SK-N-SH (cell line): ENCODE measurements around the gene OR51B6. TPM values are rescaled to one million over a fixed set of nuclear protein-coding genes. Genes with fewer than 3 reads are reported as not detected.

Experiments
- CTCF ChIA-PET: fragments of 300-600, 350-600 bp; formaldehyde crosslinking; extraction: SDS; loops from one replicate; lab custom pipeline; 2021; lab: Yijun Ruan, JAX
- POLR2A ChIA-PET: fragments of 350-600 bp; sonication (Branson Sonifier 250); formaldehyde crosslinking; extraction: SDS; loops from one replicate; lab custom pipeline; 2020; ENCODE audit warnings: antibody characterized with exemption, inconsistent platforms; lab: Yijun Ruan, JAX
- DNase-seq: peaks from one replicate; pipeline ENCODE4 v3.0.0; 2012
- H2AFZ ChIP-seq: fragments of 200-600 bp; sonication (generic); 2 replicates; pipeline ENCODE4 v1.8.1; 2016; ENCODE audit warnings: antibody characterized with exemption, mild to moderate bottlenecking, low read depth
- H3F3A ChIP-seq: fragments of 200-600 bp; sonication (generic); replicated peaks from 2 replicates; pipeline ENCODE3; 2016; ENCODE audit warnings: antibody characterized with exemption, mild to moderate bottlenecking; ENCODE audit not compliant: insufficient read depth
- H3K27ac ChIP-seq, 2 experiments: fragments of 200-500 bp in 1 of 2; fragments of 200-600 bp in 1 of 2; sonication (Bioruptor generic) in 1 of 2; sonication (generic), shearing (Covaris generic) in 1 of 2; 2 replicates each; pipeline versions ENCODE4 v1.5.1 to v1.6.1; 2014 to 2016; ENCODE audit warnings: low read depth in 2 of 2, inconsistent platforms in 1 of 2, low read length in 1 of 2, mild to moderate bottlenecking in 1 of 2, mixed read lengths in 1 of 2
- H3K27me3 ChIP-seq: fragments of 200-600 bp; sonication (generic), shearing (Covaris generic); 2 replicates; pipeline ENCODE4 v1.6.1; 2016; ENCODE audit warnings: mixed run types; ENCODE audit not compliant: insufficient read depth
- H3K36me3 ChIP-seq, 2 experiments: fragments of 200-500 bp in 1 of 2; fragments of 200-600 bp in 1 of 2; sonication (Bioruptor generic) in 1 of 2; sonication (generic) in 1 of 2; replicated peaks in 1 of 2; 2 replicates each; pipeline versions ENCODE3 to v1.5.1; 2014 to 2016; ENCODE audit warnings: low read length in 1 of 2, mild to moderate bottlenecking in 1 of 2; ENCODE audit not compliant: insufficient read depth in 2 of 2, control insufficient read depth in 1 of 2
- H3K4me1 ChIP-seq, 2 experiments: fragments of 200-500 bp in 1 of 2; fragments of 200-600 bp in 1 of 2; sonication (Bioruptor generic) in 1 of 2; sonication (generic), shearing (Covaris generic) in 1 of 2; 2 replicates each; pipeline versions ENCODE4 v1.5.1 to v1.6.1; 2014 to 2016; ENCODE audit warnings: low read depth in 1 of 2, low read length in 1 of 2, mixed run types in 1 of 2; ENCODE audit not compliant: insufficient read depth in 2 of 2, control insufficient read depth in 1 of 2
- H3K4me2 ChIP-seq: fragments of 200-600 bp; sonication (generic), shearing (Covaris generic); 2 replicates; pipeline ENCODE4 v1.6.1; 2017; ENCODE audit warnings: mixed run types
- H3K4me3 ChIP-seq, 2 experiments: fragments of 200-500 bp in 1 of 2; fragments of 200-600 bp in 1 of 2; sonication (Bioruptor generic) in 1 of 2; sonication (generic), shearing (Covaris generic) in 1 of 2; 2 replicates each; pipeline versions ENCODE4 v1.5.1 to v1.8.1; 2014 to 2016; ENCODE audit warnings: low read depth in 2 of 2, inconsistent platforms in 1 of 2, low read length in 1 of 2, mild to moderate bottlenecking in 1 of 2, mixed read lengths in 1 of 2, moderate library complexity in 1 of 2
- H3K79me2 ChIP-seq: fragments of 200-600 bp; sonication (generic); 2 replicates; pipeline ENCODE4 v1.8.1; 2017; ENCODE audit warnings: mild to moderate bottlenecking; ENCODE audit not compliant: insufficient read depth
- H3K9ac ChIP-seq: fragments of 200-600 bp; sonication (generic); 2 replicates; pipeline ENCODE4 v1.6.1; 2017; ENCODE audit warnings: mixed run types
- H3K9me2 ChIP-seq: fragments of 200-600 bp; sonication (generic); 2 replicates; pipeline ENCODE4 v1.6.1; 2017; ENCODE audit warnings: mixed run types
- H3K9me3 ChIP-seq: fragments of 200-600 bp; sonication (generic); 2 replicates; pipeline ENCODE4 v1.6.1; 2017; ENCODE audit warnings: mixed run types, mild to moderate bottlenecking, moderate library complexity
- H4K20me1 ChIP-seq: fragments of 200-600 bp; sonication (generic); 2 replicates; pipeline ENCODE4 v1.6.1; 2017; ENCODE audit warnings: mild to moderate bottlenecking, mixed run types; ENCODE audit not compliant: insufficient read depth
- CHD2 ChIP-seq: fragments of 150-350 bp; IDR thresholded peaks from 2 replicates; pipeline ENCODE4 v1.6.1; 2018; ENCODE audit warnings: low read length; ENCODE audit not compliant: partially characterized antibody
- FOSL2 ChIP-seq: IDR thresholded peaks from 2 replicates; pipeline ENCODE4 v1.4.0; 2012; ENCODE audit warnings: low read depth, mild to moderate bottlenecking, moderate library complexity, borderline replicate concordance
- FOXJ3 ChIP-seq: sonication (generic); formaldehyde crosslinking; IDR thresholded peaks from 2 replicates; pipeline ENCODE4 v1.5.1; 2020; ENCODE audit warnings: mild to moderate bottlenecking, missing genetic modification reagents
- GABPA ChIP-seq: IDR thresholded peaks from 2 replicates; pipeline ENCODE4 v1.4.0; 2012; ENCODE audit warnings: low read depth, mild to moderate bottlenecking
- JUND ChIP-seq: IDR thresholded peaks from 2 replicates; pipeline ENCODE4 v1.4.0; 2012
- MAX ChIP-seq: IDR thresholded peaks from 2 replicates; pipeline ENCODE4 v1.4.0; 2012; ENCODE audit warnings: low read depth
- MEF2A ChIP-seq: IDR thresholded peaks from 2 replicates; pipeline ENCODE4 v1.4.0; 2012; ENCODE audit warnings: low read depth, borderline replicate concordance
- RFX5 ChIP-seq: IDR thresholded peaks from 2 replicates; pipeline ENCODE4 v1.6.1; 2012; ENCODE audit warnings: mild to moderate bottlenecking, improper control_type of control experiment, low read length
- RXRA ChIP-seq: IDR thresholded peaks from 2 replicates; pipeline ENCODE4 v1.4.0; 2012; ENCODE audit warnings: low read depth, mild to moderate bottlenecking, borderline replicate concordance
- TAF1 ChIP-seq: IDR thresholded peaks from 2 replicates; pipeline ENCODE4 v1.6.1; 2012; ENCODE audit warnings: low read depth, mild to moderate bottlenecking, low read length, moderate library complexity, borderline replicate concordance
- YY1 ChIP-seq: IDR thresholded peaks from 2 replicates; pipeline ENCODE4 v1.4.0; 2012; ENCODE audit warnings: low read depth, mild to moderate bottlenecking
- ZBTB33 ChIP-seq: IDR thresholded peaks from 2 replicates; pipeline ENCODE4 v1.4.0; 2012; ENCODE audit warnings: low read depth, borderline replicate concordance
- WGBS: methylation state at CpG from one replicate; pipeline ENCODE4 v1.1.6; 2017; ENCODE audit warnings: low lambda C conversion rate; 5-methylcytosine and 5-hydroxymethylcytosine counted together
- polyA plus RNA-seq, 3 experiments: library from polyadenylated mRNA; depleted of rRNA; stranded (reverse); fragments of >200 nt; gene quantifications; 2 replicates each; pipeline ENCODE4 v1.2.3, GENCODE V29; 2012
- TF ChIP-seq, protein P1 (sequence below): IDR thresholded peaks from 2 replicates; pipeline ENCODE4 v1.6.1; 2012; ENCODE audit warnings: mild to moderate bottlenecking, low read depth, low read length, moderate library complexity
- TF ChIP-seq, protein P2 (sequence below): fragments of 200-600 bp; sonication (generic); IDR thresholded peaks from 2 replicates; pipeline ENCODE4 v1.6.1; 2017; ENCODE audit warnings: antibody characterized with exemption, mild to moderate bottlenecking, moderate library complexity
- TF ChIP-seq, protein P3 (sequence below): fragments of 150-350 bp; IDR thresholded peaks from 2 replicates; pipeline ENCODE4 v1.6.1; 2016; ENCODE audit warnings: mild to moderate bottlenecking, low read depth, low read length

The OR51B6 gene
- polyA plus RNA-seq, 1 of the 3 experiments (the other 2 are of a cell fraction), result not detected

DNA sequence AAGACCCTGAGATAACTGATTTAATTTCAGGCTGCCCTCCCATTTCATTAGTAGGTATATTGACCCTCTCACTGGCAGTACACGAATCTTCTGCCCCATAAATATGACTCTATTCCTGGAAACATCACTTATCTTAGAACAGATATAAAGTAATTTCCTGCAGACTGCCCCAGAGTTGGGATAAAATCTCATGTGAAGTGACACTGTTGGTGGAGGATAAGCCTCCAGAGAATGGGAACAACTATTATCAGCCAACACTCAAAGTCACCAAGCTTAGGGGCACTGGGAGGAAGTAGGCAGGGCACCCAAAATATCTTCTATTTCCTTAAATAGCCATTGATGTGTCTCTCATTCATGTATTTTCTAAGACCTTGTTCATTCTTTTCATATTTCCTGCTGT lies 16.1 kb upstream of the OR51B6 start:
- Histone ChIP-seq H4K20me1 (no peaks in the 10 kb centered on the region), H2AFZ (no peak overlapping the region), H3K36me3 (no peaks in the 10 kb centered on the region), H3K4me1 (no peaks in the 10 kb centered on the region), H3K4me3 (no peak overlapping the region), H3F3A (no peaks in the 10 kb centered on the region), H3K9ac (no peak overlapping the region), H3K4me2 (no peak overlapping the region), H3K9me3 (no peaks in the 10 kb centered on the region), H3K27ac (no peak overlapping the region), H3K27me3 (peaks cover 4% of the 10 kb centered on the region; the same call in 1 of the 2 replicates), H3K9me2 (no peaks in the 10 kb centered on the region), H3K79me2 (no peaks in the 10 kb centered on the region)
- 0% methylated on average over 1 of the region's 1 CpG for WGBS
- CTCF ChIA-PET, result no interaction called here
- POLR2A ChIA-PET, result no interaction called here
- TF ChIP-seq YY1, result no peak
- TF ChIP-seq FOXJ3, result no peak
- TF ChIP-seq, protein P1, sequence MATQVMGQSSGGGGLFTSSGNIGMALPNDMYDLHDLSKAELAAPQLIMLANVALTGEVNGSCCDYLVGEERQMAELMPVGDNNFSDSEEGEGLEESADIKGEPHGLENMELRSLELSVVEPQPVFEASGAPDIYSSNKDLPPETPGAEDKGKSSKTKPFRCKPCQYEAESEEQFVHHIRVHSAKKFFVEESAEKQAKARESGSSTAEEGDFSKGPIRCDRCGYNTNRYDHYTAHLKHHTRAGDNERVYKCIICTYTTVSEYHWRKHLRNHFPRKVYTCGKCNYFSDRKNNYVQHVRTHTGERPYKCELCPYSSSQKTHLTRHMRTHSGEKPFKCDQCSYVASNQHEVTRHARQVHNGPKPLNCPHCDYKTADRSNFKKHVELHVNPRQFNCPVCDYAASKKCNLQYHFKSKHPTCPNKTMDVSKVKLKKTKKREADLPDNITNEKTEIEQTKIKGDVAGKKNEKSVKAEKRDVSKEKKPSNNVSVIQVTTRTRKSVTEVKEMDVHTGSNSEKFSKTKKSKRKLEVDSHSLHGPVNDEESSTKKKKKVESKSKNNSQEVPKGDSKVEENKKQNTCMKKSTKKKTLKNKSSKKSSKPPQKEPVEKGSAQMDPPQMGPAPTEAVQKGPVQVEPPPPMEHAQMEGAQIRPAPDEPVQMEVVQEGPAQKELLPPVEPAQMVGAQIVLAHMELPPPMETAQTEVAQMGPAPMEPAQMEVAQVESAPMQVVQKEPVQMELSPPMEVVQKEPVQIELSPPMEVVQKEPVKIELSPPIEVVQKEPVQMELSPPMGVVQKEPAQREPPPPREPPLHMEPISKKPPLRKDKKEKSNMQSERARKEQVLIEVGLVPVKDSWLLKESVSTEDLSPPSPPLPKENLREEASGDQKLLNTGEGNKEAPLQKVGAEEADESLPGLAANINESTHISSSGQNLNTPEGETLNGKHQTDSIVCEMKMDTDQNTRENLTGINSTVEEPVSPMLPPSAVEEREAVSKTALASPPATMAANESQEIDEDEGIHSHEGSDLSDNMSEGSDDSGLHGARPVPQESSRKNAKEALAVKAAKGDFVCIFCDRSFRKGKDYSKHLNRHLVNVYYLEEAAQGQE, result no peak
- no peak for TF ChIP-seq FOSL2
- TF ChIP-seq, protein P2, sequence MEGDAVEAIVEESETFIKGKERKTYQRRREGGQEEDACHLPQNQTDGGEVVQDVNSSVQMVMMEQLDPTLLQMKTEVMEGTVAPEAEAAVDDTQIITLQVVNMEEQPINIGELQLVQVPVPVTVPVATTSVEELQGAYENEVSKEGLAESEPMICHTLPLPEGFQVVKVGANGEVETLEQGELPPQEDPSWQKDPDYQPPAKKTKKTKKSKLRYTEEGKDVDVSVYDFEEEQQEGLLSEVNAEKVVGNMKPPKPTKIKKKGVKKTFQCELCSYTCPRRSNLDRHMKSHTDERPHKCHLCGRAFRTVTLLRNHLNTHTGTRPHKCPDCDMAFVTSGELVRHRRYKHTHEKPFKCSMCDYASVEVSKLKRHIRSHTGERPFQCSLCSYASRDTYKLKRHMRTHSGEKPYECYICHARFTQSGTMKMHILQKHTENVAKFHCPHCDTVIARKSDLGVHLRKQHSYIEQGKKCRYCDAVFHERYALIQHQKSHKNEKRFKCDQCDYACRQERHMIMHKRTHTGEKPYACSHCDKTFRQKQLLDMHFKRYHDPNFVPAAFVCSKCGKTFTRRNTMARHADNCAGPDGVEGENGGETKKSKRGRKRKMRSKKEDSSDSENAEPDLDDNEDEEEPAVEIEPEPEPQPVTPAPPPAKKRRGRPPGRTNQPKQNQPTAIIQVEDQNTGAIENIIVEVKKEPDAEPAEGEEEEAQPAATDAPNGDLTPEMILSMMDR, result no peak
- TF ChIP-seq MEF2A, result no peak
- no peak for TF ChIP-seq RFX5
- TF ChIP-seq ZBTB33, result no peak
- TF ChIP-seq CHD2, result no peak
- no peak for TF ChIP-seq JUND
- no peak for TF ChIP-seq RXRA
- TF ChIP-seq GABPA, result no peak
- no peak for TF ChIP-seq TAF1
- no peak for TF ChIP-seq MAX
- TF ChIP-seq, protein P3, sequence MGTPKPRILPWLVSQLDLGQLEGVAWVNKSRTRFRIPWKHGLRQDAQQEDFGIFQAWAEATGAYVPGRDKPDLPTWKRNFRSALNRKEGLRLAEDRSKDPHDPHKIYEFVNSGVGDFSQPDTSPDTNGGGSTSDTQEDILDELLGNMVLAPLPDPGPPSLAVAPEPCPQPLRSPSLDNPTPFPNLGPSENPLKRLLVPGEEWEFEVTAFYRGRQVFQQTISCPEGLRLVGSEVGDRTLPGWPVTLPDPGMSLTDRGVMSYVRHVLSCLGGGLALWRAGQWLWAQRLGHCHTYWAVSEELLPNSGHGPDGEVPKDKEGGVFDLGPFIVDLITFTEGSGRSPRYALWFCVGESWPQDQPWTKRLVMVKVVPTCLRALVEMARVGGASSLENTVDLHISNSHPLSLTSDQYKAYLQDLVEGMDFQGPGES, result no peak
- TF ChIP-seq, all 33 proteins: peak for 0
- no peak for DNase-seq
